H1 (cell line): ENCODE results near the gene TSG101. TPM values are rescaled to one million over a fixed set of nuclear protein-coding genes. Genes with fewer than 3 reads are reported as not detected.

Experiments
- CTCF ChIA-PET: fragments of 300-600 bp; sonication (Branson Sonifier 250); formaldehyde crosslinking; loops from one replicate; lab custom pipeline; 2021; ENCODE audit not compliant: partially characterized antibody; lab: Charles Lee
- POLR2A ChIA-PET: fragments of 300-600 bp; sonication (Branson Sonifier 250); formaldehyde crosslinking; loops from one replicate; lab custom pipeline; 2021; ENCODE audit warnings: inconsistent platforms; ENCODE audit not compliant: partially characterized antibody; lab: Charles Lee
- DNase-seq, 2 experiments: peaks; one replicate each; pipeline versions ENCODE4 v3.0.0 to v3.0.0-alpha.2; 2010 to 2022; ENCODE audit warnings: low spot score in 2 of 2, low read depth in 1 of 2, mixed read lengths in 1 of 2
- FAIRE-seq: peaks from 2 replicates; lab custom pipeline; 2011; peaks lifted over from hg19 to GRCh38; lab: Jason Lieb, UNC
- H2AFZ ChIP-seq: 2 replicates; pipeline ENCODE4 v1.8.1; 2012; ENCODE audit warnings: low read length, inconsistent platforms
- H2AK5ac ChIP-seq: 2 replicates; pipeline ENCODE4 v1.6.1; 2013; ENCODE audit warnings: low read depth, low read length
- H2BK120ac ChIP-seq: replicated peaks from 2 replicates; pipeline ENCODE3; 2013; ENCODE audit warnings: low read depth, low read length, inconsistent platforms
- H2BK12ac ChIP-seq: 2 replicates; pipeline ENCODE4 v1.6.1; 2013; ENCODE audit warnings: low read depth, low read length
- H2BK15ac ChIP-seq: 2 replicates; pipeline ENCODE4 v1.6.1; 2013; ENCODE audit warnings: low read length
- H2BK20ac ChIP-seq: 2 replicates; pipeline ENCODE4 v1.6.1; 2013; ENCODE audit warnings: low read length
- H2BK5ac ChIP-seq: 2 replicates; pipeline ENCODE4 v1.6.1; 2013; ENCODE audit warnings: low read depth, low read length
- H3K14ac ChIP-seq: 2 replicates; pipeline ENCODE4 v1.6.1; 2013; ENCODE audit warnings: inconsistent platforms; ENCODE audit not compliant: insufficient read length
- H3K18ac ChIP-seq: 2 replicates; pipeline ENCODE4 v1.6.1; 2013; ENCODE audit warnings: low read length; ENCODE audit errors: extremely low read depth
- H3K23ac ChIP-seq: 2 replicates; pipeline ENCODE4 v1.6.1; 2013; ENCODE audit warnings: inconsistent platforms; ENCODE audit not compliant: insufficient read length
- H3K23me2 ChIP-seq: 2 replicates; pipeline ENCODE4 v1.6.1; 2013; ENCODE audit warnings: low read depth, low read length
- H3K27ac ChIP-seq: 2 replicates; pipeline ENCODE4 v1.6.1; 2011; ENCODE audit warnings: low read depth, low read length, inconsistent platforms
- H3K27me3 ChIP-seq, 4 experiments: replicated peaks in 1 of 4; 1 replicate in 1 of 4; 2 replicates in 3 of 4; pipeline versions ENCODE4 v1.6.1 to v1.8.1; 2011 to 2013; ENCODE audit warnings: low read length in 3 of 4, mild to moderate bottlenecking in 3 of 4, inconsistent platforms in 2 of 4, mixed read lengths in 2 of 4, moderate library complexity in 1 of 4; ENCODE audit not compliant: control insufficient read depth in 3 of 4, insufficient read depth in 3 of 4; ENCODE audit errors: extremely low read depth in 1 of 4
- H3K36me3 ChIP-seq, 4 experiments: 2 replicates each; pipeline versions ENCODE4 v1.6.1 to v1.8.1; 2011 to 2013; ENCODE audit warnings: mild to moderate bottlenecking in 4 of 4, low read length in 3 of 4, moderate library complexity in 2 of 4, control low read depth in 1 of 4, inconsistent platforms in 1 of 4; ENCODE audit not compliant: insufficient read depth in 4 of 4, control insufficient read depth in 2 of 4
- H3K4ac ChIP-seq: replicated peaks from 2 replicates; pipeline ENCODE3; 2013; ENCODE audit warnings: low read length, low read depth, mixed read lengths, inconsistent platforms; ENCODE audit not compliant: insufficient read length
- H3K4me1 ChIP-seq, 4 experiments: replicated peaks in 1 of 4; 1 replicate in 1 of 4; 2 replicates in 3 of 4; pipeline versions ENCODE4 v1.6.1 to v1.8.1; 2011 to 2013; ENCODE audit warnings: low read length in 3 of 4, inconsistent platforms in 2 of 4, mixed read lengths in 1 of 4; ENCODE audit not compliant: insufficient read depth in 4 of 4, control insufficient read depth in 3 of 4
- H3K4me2 ChIP-seq, 2 experiments: 2 replicates each; pipeline versions ENCODE4 v1.6.1 to v1.8.1; 2011 to 2013; ENCODE audit warnings: low read depth in 2 of 2, low read length in 2 of 2, control low read depth in 1 of 2, inconsistent platforms in 1 of 2, mild to moderate bottlenecking in 1 of 2; ENCODE audit not compliant: insufficient read depth in 1 of 2
- H3K4me3 ChIP-seq, 4 experiments: fragments of 200-600, 300-600 bp in 1 of 4; sonication (generic), shearing (Covaris generic), sonication (Bioruptor Twin) in 1 of 4; 2 replicates each; pipeline versions ENCODE4 v1.5.1 to v1.8.1; 2011 to 2016; ENCODE audit warnings: low read length in 4 of 4, low read depth in 3 of 4, control low read depth in 2 of 4, inconsistent platforms in 2 of 4, mild to moderate bottlenecking in 2 of 4, mixed read lengths in 1 of 4, moderate library complexity in 1 of 4; ENCODE audit not compliant: insufficient read depth in 2 of 4; ENCODE audit errors: extremely low read depth in 1 of 4
- H3K56ac ChIP-seq: replicated peaks from 2 replicates; pipeline ENCODE3; 2013; ENCODE audit warnings: low read depth, mild to moderate bottlenecking, mixed read lengths, low read length, inconsistent platforms; ENCODE audit not compliant: insufficient read length
- H3K79me1 ChIP-seq: 2 replicates; pipeline ENCODE4 v1.6.1; 2013; ENCODE audit warnings: low read depth, low read length, control low read depth
- H3K79me2 ChIP-seq, 2 experiments: 2 replicates each; pipeline versions ENCODE4 v1.6.1 to v1.8.1; 2012 to 2013; ENCODE audit warnings: low read length in 2 of 2, mild to moderate bottlenecking in 2 of 2, inconsistent platforms in 1 of 2; ENCODE audit not compliant: insufficient read depth in 2 of 2, control insufficient read depth in 1 of 2
- H3K9ac ChIP-seq, 4 experiments: replicated peaks in 1 of 4; 1 replicate in 1 of 4; 2 replicates in 3 of 4; pipeline versions ENCODE4 v1.6.1 to v1.8.1; 2011 to 2013; ENCODE audit warnings: low read depth in 3 of 4, low read length in 3 of 4, control low read depth in 2 of 4, mild to moderate bottlenecking in 2 of 4, moderate library complexity in 2 of 4, inconsistent platforms in 1 of 4; ENCODE audit errors: extremely low read depth in 1 of 4
- H3K9me3 ChIP-seq, 2 experiments: 2 replicates each; pipeline versions ENCODE4 v1.6.1 to v1.8.1; 2012 to 2013; ENCODE audit warnings: mild to moderate bottlenecking in 2 of 2, moderate library complexity in 2 of 2, control low read depth in 1 of 2, inconsistent platforms in 1 of 2, low read depth in 1 of 2, low read length in 1 of 2, mixed read lengths in 1 of 2; ENCODE audit not compliant: insufficient read depth in 2 of 2
- H4K20me1 ChIP-seq, 2 experiments: replicated peaks in 1 of 2; 2 replicates each; pipeline versions ENCODE3 to v1.8.1; 2011 to 2013; ENCODE audit warnings: inconsistent platforms in 2 of 2, low read length in 2 of 2, mild to moderate bottlenecking in 1 of 2; ENCODE audit not compliant: insufficient read depth in 2 of 2, control insufficient read depth in 1 of 2
- H4K5ac ChIP-seq: 2 replicates; pipeline ENCODE4 v1.6.1; 2013; ENCODE audit warnings: low read length, low read depth, mixed read lengths, inconsistent platforms; ENCODE audit not compliant: insufficient read length
- H4K8ac ChIP-seq: 2 replicates; pipeline ENCODE4 v1.8.0; 2013; ENCODE audit warnings: mild to moderate bottlenecking, moderate library complexity, low read length, inconsistent platforms; ENCODE audit not compliant: insufficient read depth; ENCODE audit errors: extremely low read depth
- H4K91ac ChIP-seq: replicated peaks from 2 replicates; pipeline ENCODE3; 2013; ENCODE audit warnings: low read length, mixed read lengths, inconsistent platforms; ENCODE audit not compliant: insufficient read length
- MAFK ChIP-seq: IDR thresholded peaks from 2 replicates; pipeline ENCODE4 v1.6.1; 2012; ENCODE audit warnings: low read depth, mild to moderate bottlenecking, improper control_type of control experiment, low read length
- PHF8 ChIP-seq: fragments of 200-600 bp; sonication (generic); conservative IDR thresholded peaks from 2 replicates; pipeline ENCODE4 v1.7.1; 2012; ENCODE audit warnings: low read depth, mild to moderate bottlenecking, inconsistent platforms, low read length, moderate library complexity
- WGBS, 2 experiments: shearing (Covaris generic) in 1 of 2; methylation state at CpG; one replicate each; pipeline versions ENCODE4 v1.1.6 to v1.1.7; 2013 to 2015; ENCODE audit warnings: low lambda C conversion rate in 2 of 2, mixed read lengths in 2 of 2, inconsistent platforms in 1 of 2, low coverage in 1 of 2, missing lambda C conversion rate in 1 of 2; ENCODE audit not compliant: insufficient replicate concordance in 2 of 2, insufficient coverage in 1 of 2, insufficient read length in 1 of 2; ENCODE audit errors: extremely low coverage in 1 of 2, missing lambda C conversion rate in 1 of 2; 5-methylcytosine and 5-hydroxymethylcytosine counted together
- polyA plus RNA-seq, 7 experiments: library from polyadenylated mRNA; depleted of rRNA in 3 of 7; stranded (reverse) in 5 of 7; unstranded in 2 of 7; fragments of >200 nt in 5 of 7; fragments of 200-250 nt in 2 of 7; gene quantifications; 1 replicate in 5 of 7; 2 replicates in 1 of 7; 4 replicates in 1 of 7; pipeline versions ENCODE4 v1.2.1 to v1.2.3, GENCODE V29; 2011 to 2013; ENCODE audit warnings: missing spikeins in 2 of 7, mixed read lengths in 2 of 7
- total RNA-seq: library from RNA; stranded (reverse); fragmentation: NEBNext Ultra II Directional; extraction: Animal tissue kit (Norgen Biotek cat#: 25700); gene quantifications from 2 replicates; pipeline ENCODE4 v1.2.1, GENCODE V29; 2021

The TSG101 gene
- total and polyA plus RNA-seq, 2 of the 8 experiments (the other 6 are each of a cell fraction or from before 2014, with no cell fraction given) = 50.8 to 151 TPM

- H3K36me3 ChIP-seq = peaks cover 0 to 7% (median 0%) of the 10 kb centered on the region in 4 experiments; a peak in 2 of 8 replicates
- no peaks in the 10 kb centered on the region for H3K4me1 ChIP-seq
- no peak overlapping the region for H4K91ac ChIP-seq
- H3K56ac ChIP-seq = no peak overlapping the region
- H3K23ac ChIP-seq = no peak overlapping the region
- ChIA-PET POLR2A (interaction anchor here (0.6 kb wide), 1 partner anchor 195 kb away, joined by 3 read pairs; no protein-coding TSS in a partner anchor), CTCF (interaction anchor here (0.5 to 1.5 kb wide), 3 partner anchors 17 to 203 kb away, joined by 3 read pairs; no protein-coding TSS in a partner anchor)
- no peak overlapping the region for H3K4ac ChIP-seq
- H2BK15ac ChIP-seq = no peak overlapping the region
- no peaks in the 10 kb centered on the region for H3K27me3 ChIP-seq
- H3K9ac ChIP-seq = no peak overlapping the region
- no peak overlapping the region for H3K14ac ChIP-seq
- H2BK20ac ChIP-seq = no peak overlapping the region
- H3K79me1 ChIP-seq = peaks cover 3% of the 10 kb centered on the region; the same call in 1 of the 2 replicates
- no peak overlapping the region for H4K8ac ChIP-seq
- peaks cover 2 to 4% of the 10 kb centered on the region in 2 experiments for H4K20me1 ChIP-seq
- peak; percentile 78; the same call in 1 of the 2 replicates for TF ChIP-seq MAFK
- no peak for TF ChIP-seq PHF8
- FAIRE-seq (no peak), DNase-seq (no peak)
- H3K23me2 ChIP-seq = no peaks in the 10 kb centered on the region
- no peak overlapping the region for H2BK5ac ChIP-seq
- no peak overlapping the region for H2BK120ac ChIP-seq
- H2BK12ac ChIP-seq = no peak overlapping the region
- H3K18ac ChIP-seq = no peak overlapping the region
- no peak overlapping the region for H3K4me3 ChIP-seq
- 78% methylated on average over 3 of the region's 3 CpGs; no CpG with 5 or more reads in 1 of the 2 experiments for WGBS, 2 experiments
- peaks cover 0 to 60% of the 10 kb centered on the region in 2 experiments; a peak in 2 of 4 replicates for H3K79me2 ChIP-seq
- H3K4me2 ChIP-seq = no peak overlapping the region
- no peak overlapping the region for H2AFZ ChIP-seq
- H2AK5ac ChIP-seq = no peak overlapping the region
- no peak overlapping the region for H3K27ac ChIP-seq
- no peak overlapping the region for H4K5ac ChIP-seq
- no peaks in the 10 kb centered on the region for H3K9me3 ChIP-seq
These were observed 5.6 kb downstream of the TSG101 start for GRCh38 chr11:18521122-18521521.
